ENCODE results near the gene LGALS7. TPM values are rescaled to one million over a fixed set of nuclear protein-coding genes. Genes with fewer than 3 reads are reported as not detected.

The LGALS7 gene
- total and polyA plus RNA-seq, 2 of the 13 experiments (the other 11 are each of a cell fraction or from before 2014, with no cell fraction given), result 0.73 TPM; not detected in 1

- TF ChIP-seq ZSCAN5A (CRISPR knock-in tag; IDR thresholded peaks at IDR 0.05; ENCODE audit: borderline replicate concordance) (peak; percentile 29; the same call in 1 of the 2 replicates), ZNF558 (CRISPR knock-in tag; IDR thresholded peaks at IDR 0.05; ENCODE audit: borderline replicate concordance) (no peak), KAT7 (CRISPR knock-in tag; IDR thresholded peaks at IDR 0.05; ENCODE audit: borderline replicate concordance) (no peak), AKAP8 (CRISPR knock-in tag; IDR thresholded peaks at IDR 0.05) (no peak), ZNF484 (CRISPR knock-in tag; IDR thresholded peaks at IDR 0.05; ENCODE audit: borderline replicate concordance, low read depth) (no peak), ETS1 (CRISPR knock-in tag; IDR thresholded peaks at IDR 0.05) (no peak), FOXP1 (IDR thresholded peaks at IDR 0.05) (no peak), FOXP1 (CRISPR knock-in tag; IDR thresholded peaks at IDR 0.05) (peak; percentile 24; the same call in 1 of the 2 replicates), FOXJ3 (CRISPR knock-in tag; IDR thresholded peaks at IDR 0.05; ENCODE audit: borderline replicate concordance) (no peak), TERF1 (CRISPR knock-in tag; IDR thresholded peaks at IDR 0.05) (no peak), TEAD2 (CRISPR knock-in tag; IDR thresholded peaks at IDR 0.05) (no peak), ZNF414 (CRISPR knock-in tag; IDR thresholded peaks at IDR 0.05) (no peak), IKZF4 (CRISPR knock-in tag; IDR thresholded peaks at IDR 0.05; ENCODE audit: borderline replicate concordance, low read depth, not compliant biosample characterization) (no peak), HMG20B (CRISPR knock-in tag; conservative IDR thresholded peaks at IDR 0.05) (peak; percentile 75; the same call in 1 of the 2 replicates), ZNF580 (CRISPR knock-in tag; IDR thresholded peaks at IDR 0.05; ENCODE audit: borderline replicate concordance, low read depth) (no peak), ZNF264 (CRISPR knock-in tag; IDR thresholded peaks at IDR 0.05) (no peak), ZHX1 (CRISPR knock-in tag; IDR thresholded peaks at IDR 0.05; ENCODE audit: low read depth) (no peak), IRF9 (CRISPR knock-in tag; IDR thresholded peaks at IDR 0.05; ENCODE audit: borderline replicate concordance) (no peak), ZNF33B (CRISPR knock-in tag; IDR thresholded peaks at IDR 0.05) (no peak), EHMT2 (IDR thresholded peaks at IDR 0.05; ENCODE audit: borderline replicate concordance, low read depth, low read length) (no peak)
Observed at GRCh38 chr19:38721979-38722773, 51.1 kb downstream of the LGALS7 start (continued).

All from HepG2 (cell line).